Activated gamma-delta T cell treated with Interleukin-2 at 50 U/mL for 16 hours (primary cell): ENCODE data around the gene VAV1.
"Not testable (repeated sequence)": the region's sequence is repeated elsewhere in the genome, so short reads cannot be mapped to it uniquely, and the experiment has no call there.

ENCODE experiments used
- DNase-seq: peaks from one replicate; pipeline ENCODE4 v3.0.0-alpha.2; 2020

The VAV1 gene

GRCh38 chr19:6790194-6791128 is 18.0 kb downstream of the VAV1 start:
- no peak for DNase-seq

- no peak for DNase-seq
These were observed 18.7 kb downstream of the VAV1 start for GRCh38 chr19:6791237-6791636.

GRCh38 chr19:6793411-6793810 is 20.9 kb downstream of the VAV1 start:
- DNase-seq = no peak

DNA sequence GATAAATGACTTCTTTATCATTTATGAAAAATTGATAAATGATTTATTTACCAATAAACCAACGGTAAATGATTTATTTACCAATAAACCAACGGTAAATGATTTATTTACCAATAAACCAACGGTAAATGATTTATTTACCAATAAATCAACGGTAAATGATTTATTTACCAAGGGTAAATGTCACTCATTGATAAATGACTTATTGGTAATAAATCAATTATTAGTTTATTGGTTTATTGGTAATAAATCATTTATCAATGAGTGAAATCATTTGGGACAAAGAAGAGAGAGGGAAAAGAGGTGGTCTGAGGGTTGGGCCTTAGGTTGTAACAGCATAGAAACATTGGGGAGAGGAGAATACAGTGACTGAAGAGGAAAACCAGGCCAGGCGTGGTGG is 21.5 kb downstream of the VAV1 start:
- no peak for DNase-seq

- no peak for DNase-seq
These were observed 22.4 kb downstream of the VAV1 start for GRCh38 chr19:6794686-6795431.

- DNase-seq = no peak
These were observed 23.8 kb downstream of the VAV1 start for GRCh38 chr19:6796278-6796677.

DNA sequence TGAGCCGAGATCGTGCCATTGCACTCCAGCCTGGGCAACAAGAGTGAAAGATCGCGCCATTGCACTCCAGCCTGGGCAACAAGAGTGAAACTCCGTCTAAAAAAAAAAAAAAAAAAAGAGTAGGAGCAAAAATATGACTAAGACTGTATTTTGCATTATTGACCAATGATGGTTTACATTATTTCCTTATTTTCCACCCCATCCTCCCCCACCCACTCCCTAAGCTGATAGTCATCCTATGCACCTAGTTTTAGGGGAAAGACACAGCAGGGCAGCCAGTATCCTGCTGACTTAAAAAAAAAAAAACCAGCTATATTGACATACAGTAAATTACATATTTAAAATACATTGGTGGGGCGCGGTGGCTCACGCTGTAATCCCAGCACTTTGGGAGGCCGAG is 25.1 kb downstream of the VAV1 start:
- no peak for DNase-seq

GRCh38 chr19:6800160-6800790 is 27.8 kb downstream of the VAV1 start:
- not testable (repeated sequence) for DNase-seq

DNA sequence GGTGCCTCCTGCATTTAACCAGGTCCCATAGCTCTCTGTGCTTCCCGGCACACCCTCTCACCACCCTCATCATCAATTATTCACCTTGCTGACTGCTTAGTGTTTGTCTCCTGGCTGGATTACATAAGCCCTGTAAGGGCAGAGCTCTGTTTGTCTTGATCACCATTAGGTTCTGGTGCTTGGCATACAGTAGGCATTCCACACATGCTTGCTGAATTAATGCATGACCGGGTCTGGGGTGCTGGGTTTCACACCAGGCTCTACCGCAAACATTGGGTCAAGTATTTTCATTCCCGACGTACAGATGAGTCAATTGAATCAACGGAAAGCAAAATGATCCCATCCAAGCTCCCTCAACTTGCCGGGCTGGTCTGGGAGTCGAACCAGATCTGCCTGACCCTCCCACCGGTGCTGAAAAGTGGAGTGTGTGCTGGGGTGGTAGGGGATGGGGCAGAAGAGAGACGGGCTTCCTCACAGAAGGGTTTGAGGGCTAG is 28.5 kb downstream of the VAV1 start:
- no peak for DNase-seq

- peak; percentile 85 for DNase-seq
These were observed 29.1 kb downstream of the VAV1 start for GRCh38 chr19:6801485-6802086.

DNA sequence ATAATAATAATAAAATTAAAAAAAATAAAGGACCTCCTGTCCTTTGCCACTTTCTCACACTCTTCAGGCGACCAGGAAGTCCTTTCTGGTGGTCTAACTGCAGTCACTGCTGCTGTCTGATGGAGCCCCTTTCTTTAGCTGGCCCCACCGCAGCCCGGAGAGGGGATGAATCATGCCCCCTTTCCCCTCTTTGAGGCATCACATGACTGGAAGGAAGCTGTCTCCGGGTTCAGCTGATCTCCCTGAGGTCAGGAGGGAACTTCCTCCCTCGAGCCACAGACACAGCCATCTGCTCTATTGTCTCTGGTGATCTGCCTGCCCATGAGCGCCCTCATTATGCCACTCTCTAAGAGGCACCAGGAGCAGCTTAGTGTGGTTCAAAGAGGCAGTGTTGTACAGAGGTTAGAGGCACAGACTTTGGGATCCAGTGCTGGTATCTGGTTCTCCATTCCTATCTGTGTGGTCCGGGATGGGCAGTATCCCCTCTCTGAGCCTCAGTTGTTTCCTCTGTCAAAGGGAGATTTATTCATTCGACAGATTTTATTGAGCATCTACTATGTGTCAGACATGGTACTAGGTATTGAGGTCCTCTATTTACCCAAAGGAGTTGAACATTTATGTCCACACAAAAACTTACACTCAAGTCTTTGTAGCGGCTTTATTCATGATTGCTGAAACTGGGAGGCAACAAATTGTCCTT is 30.0 kb downstream of the VAV1 start:
- DNase-seq = peak; percentile 84

GRCh38 chr19:6803036-6803404 is 30.5 kb downstream of the VAV1 start:
- no peak for DNase-seq

- DNase-seq = no peak
These were observed 34.0 kb downstream of the VAV1 start for GRCh38 chr19:6806488-6806887.

DNA sequence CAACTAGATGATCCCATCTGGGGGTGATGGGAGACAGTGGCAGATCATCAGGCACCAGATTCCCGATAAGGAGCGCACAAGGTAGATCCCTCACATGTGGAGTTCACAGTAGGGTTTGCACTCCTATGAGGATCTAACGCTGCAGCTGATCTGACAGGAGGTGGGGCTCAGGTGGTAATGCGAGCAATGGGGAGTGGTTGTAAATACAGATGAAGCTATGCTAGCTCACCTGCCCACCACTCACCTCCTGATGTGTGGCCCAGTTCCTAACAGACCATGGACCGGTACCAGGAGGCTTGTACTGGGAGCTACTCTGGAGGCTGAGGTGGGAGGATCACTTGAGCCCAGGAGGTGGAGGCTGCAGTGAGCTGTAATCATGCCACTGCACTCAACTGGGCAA is 34.8 kb downstream of the VAV1 start:
- no peak for DNase-seq

- no peak for DNase-seq
These were observed 36.0 kb downstream of the VAV1 start for GRCh38 chr19:6808494-6808893.

DNA sequence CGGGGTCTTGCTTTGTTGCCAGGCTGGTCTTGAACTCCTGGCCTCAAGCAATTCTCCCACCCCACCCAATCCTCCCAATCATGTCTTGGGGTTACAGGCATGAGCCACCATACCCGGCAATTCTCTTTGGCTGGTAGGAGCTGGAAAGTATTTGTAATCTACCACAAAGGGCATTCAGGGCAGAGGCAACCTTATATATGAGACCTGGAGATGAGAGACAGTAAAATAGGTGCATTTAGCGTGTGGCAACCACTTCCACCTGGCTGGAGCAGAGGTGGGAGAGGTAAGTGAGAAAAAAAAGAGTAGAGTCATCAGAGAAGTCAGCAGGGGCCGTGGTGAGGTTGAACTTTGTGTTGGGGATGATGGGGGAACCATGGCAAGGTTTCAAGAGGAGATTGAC is 36.8 kb downstream of the VAV1 start:
- DNase-seq = no peak

GRCh38 chr19:6811378-6811777 is 38.9 kb downstream of the VAV1 start:
- no peak for DNase-seq

GRCh38 chr19:6811906-6812305 is 39.4 kb downstream of the VAV1 start:
- no peak for DNase-seq

- DNase-seq = no peak
These were observed 40.1 kb downstream of the VAV1 start for GRCh38 chr19:6812612-6813011.

DNA sequence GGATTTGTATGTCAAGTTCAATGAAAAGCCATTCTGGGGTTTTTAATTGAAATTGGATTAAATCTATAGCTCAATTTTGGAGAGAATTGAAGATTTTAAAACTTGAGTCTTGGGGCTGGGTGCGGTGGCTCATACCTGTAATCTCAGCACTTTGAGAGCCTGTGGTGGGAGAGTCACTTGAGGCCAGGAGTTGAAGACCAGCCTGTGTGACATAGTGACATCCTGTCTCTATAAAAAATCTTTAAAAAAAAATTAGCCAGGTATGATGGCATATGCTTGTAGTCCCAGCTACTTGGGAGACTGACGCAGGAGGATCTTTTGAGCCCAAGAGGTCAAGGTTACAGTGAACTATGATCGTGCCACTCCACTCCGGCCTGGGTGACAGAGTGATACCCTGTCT is 41.2 kb downstream of the VAV1 start:
- DNase-seq = no peak

DNA sequence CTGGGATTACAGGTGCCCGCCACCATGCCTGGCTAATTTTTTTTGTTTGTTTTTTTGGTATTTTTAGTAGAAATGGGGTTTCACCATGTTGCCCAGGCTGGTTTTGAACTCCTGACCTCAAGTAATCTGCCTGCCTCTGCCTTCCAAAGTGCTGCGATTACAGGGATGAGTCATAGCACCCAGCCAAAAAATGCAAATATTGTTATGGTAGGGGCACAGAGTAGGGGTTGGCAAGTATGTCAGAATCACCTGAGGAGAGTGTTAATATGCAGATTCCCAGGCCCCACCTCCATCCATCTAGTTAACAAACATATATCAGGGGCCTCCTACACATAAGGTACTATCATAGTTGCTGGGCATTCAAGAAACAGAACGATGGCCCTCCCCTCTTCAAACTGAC is 44.7 kb downstream of the VAV1 start:
- DNase-seq = no peak

DNA sequence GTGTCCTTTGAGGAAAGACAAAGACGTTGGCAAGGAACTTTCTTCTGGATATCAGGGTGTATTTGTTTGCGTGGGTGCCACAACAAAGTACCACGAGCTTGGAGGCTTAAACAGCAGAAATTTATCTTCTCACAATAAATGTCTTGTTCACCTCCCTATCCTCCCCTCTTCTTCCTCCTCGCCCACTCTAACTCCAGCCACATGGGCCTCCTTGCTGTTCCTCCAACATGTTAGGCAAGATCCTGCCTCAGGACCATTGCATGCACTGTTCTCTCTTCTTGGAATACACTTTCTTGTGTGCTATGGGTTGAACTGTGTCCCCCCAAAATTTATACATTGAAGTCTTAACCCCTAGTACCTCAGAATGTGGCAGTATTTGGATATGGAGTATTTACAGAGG is 45.7 kb downstream of the VAV1 start:
- no peak for DNase-seq

DNA sequence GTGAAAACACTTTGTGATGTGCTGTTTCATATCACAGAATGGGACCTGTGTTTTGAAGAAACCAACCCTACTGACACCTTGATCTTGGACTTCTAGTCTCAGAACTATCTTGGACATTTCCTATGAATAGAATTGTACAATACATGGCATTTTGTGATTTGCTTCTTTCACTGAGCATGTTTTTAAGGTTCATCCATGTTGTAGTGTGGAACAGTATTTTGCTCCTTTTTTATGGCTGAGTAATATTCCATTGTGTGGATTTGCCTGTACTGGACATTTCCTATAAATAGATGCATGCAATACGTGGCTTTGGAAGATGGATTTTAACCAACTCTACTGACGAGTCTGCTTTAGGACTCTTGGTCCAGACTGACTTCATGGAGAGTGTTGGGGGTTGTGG is 46.8 kb downstream of the VAV1 start:
- no peak for DNase-seq
